Measurements from ENCODE around the gene ZNF48.
"Not testable (repeated sequence)": the region's sequence is repeated elsewhere in the genome, so short reads cannot be mapped to it uniquely, and the experiment has no call there.

Gene ZNF48

GRCh38 chr16:30378236-30379157, 16.7 kb upstream of the ZNF48 start:
- peak; percentile 99 for DNase-seq

GRCh38 chr16:30379158-30379783, 15.9 kb upstream of the ZNF48 start:
- DNase-seq = peak; percentile 34

DNA sequence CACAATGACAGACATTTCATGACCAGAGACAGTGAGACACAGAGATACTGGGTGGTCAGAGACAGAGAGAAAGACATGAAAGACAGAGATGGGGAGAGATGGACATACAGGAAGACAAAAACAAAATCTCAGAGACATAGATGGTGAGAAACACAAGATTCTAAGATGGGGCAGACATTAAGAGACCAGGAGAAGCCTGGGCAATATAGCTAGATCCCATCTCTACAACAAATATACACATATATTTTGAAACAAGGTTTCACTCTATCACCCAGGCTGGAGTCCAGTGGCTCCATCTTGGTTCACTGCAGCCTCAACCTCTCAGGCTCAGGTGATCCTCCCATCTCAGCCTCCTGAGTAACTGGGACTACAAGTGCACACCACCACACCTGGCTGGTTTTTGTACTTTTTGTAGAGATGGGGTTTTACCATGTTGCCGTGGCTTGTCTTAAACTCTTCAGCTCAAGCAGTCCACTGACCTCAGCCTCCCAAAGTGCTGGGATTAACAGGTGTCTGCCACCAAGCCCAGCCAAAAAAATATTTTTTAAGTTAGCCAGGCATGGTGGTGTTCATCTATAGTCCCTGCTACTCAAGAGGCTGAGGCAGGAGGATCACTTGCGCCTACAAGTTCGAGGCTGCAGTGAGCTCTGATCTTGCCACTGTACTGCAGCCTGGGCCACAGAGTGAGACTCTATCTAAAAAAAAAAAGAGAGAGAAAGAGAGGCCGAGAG, 15.0 kb upstream of the ZNF48 start:
- DNase-seq = no peak

DNA sequence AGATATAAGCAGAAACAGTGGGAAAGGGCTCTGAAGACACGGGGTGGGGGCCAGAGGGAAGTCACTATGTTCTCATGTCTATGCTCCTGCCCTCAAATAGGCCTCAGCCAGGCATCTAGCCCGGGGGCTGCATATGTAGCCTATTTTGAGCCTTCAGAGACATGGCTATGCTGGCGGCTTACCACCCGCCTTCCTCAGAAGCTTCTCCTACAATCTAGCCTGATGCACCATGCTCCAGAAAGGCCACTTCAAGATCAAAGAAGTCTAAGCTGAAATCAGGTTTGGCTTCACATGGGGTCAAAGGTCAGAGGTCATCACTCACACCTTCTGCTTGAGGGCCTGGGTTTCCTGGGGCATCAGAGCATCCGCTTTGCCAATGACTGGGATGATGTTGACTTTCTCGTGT, 14.4 kb upstream of the ZNF48 start:
- no peak for DNase-seq

DNA sequence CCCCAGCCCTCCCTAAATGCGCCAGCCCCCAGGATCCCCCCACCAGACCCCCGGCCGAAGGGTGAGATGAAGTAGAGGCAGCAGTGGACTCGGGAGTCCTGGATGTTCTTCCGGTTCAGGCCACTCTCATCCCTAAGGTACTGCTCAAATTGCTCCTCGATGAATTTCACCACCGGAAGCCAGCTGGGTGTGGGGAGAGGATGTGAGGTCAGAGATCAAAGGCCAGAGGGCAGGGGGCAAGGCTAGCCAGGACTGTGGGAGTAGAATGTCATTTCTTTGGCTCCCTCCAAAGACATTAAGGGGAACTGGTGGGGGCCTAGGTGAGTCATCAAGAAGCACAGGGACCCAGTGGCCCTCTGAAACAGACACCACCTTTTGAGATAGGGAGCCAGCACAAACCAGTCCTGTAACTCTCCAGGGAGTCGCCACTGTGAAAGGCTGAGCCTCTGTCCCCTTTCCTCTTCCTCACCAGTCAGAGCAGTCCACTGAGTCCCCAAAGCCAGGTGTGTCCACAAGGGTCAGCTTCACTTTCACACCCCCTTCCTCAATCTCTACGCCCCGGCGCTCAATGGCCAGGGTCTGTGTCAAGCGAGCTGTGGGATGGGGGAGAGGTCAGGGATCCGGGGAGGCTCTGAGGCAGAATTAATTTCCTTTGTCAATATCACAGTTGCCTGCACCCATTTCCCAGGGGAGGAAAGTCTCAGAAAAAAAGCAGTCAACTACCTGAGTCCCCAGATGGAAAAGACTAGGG, 13.8 kb upstream of the ZNF48 start:
- peak; percentile 36 for DNase-seq

DNA sequence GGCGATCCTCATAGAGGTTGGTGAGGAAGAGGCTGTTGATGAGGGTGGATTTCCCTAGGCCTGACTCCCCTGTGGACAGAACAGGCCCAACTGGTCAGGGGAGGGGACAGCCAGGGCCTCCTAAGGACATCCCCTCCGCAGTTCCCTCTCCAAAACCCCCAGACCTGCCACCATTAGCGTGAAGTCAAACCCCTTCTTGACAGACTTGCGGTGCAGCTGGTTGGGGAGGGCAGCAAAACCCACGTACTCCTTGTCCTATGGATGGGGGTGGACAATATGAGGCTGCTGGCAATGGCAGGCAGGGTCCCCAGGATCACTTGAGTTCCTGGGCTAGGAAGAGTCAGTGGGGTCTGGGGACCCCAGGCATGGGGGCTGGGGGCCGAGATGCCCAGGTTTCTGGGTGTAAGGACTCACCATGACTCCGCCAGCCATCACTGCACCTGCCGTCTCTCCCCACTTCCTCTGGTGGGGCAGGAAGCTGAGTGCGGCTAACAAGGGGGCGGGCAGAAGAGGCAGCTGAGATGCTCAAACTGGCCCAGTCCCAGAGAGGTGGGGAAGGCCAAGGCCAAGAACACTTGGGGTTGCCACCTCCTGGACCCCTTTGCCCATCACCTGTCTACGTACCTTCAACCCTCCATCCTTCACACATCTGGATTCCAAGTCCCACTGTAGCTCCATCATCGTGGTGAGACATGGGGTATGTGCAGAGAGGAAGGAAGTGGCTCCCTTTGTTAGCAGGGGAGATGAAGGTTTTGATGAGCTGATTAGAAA, 12.9 kb upstream of the ZNF48 start, which contains the start of gene SEPTIN1:
Gene SEPTIN1 (minus strand): TSS at position 451 of the 771 bp plus-strand sequence. CDS start 19 bp downstream, at position 432.
- DNase-seq = peak; percentile 42

GRCh38 chr16:30383521-30383920, 11.7 kb upstream of the ZNF48 start:
- DNase-seq = no peak

GRCh38 chr16:30394592-30395154, 547 bp upstream of the ZNF48 start:
- peak; percentile 55 for DNase-seq

- DNase-seq = no peak
Measured at GRCh38 chr16:30395992-30396585, 869 bp downstream of the ZNF48 start.

DNA sequence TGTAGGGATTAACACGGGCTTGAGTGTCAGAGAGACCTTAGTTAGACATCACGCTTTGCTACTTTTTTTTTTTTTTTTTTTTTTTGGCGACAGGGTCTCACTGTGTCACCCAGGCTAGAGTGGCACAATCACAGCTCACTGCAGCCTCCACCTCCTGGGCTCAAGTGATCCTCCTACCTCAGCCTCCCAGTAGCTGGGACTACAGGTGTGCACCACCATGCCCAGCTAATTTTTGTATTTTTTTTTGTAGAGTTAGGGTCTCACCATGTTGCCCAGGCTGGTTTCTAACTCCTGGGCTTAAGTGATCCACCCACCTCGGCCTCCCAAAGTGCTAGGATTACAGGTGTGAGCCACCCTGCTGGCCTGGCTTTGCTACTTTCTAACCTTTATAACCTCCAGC, 1.4 kb downstream of the ZNF48 start:
- DNase-seq = not testable (repeated sequence)

DNA sequence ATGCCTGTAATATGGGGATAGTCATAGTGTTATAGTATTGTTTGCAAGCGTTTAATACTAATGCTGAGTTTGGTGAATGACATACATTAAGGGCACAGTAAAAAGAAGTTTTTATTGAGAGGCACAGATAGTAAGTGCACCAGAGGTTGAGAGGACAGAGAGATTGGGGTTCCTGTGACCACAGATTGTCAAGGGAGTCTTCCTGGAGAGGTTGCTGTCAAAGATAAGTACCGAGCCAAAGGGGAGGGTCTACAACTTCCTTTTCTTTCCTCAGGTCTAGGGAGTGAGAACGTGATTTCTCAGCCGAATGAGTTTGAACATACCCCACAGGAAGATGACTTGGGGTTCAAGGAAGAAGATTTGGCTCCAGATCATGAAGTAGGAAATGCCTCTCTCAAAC, 1.8 kb downstream of the ZNF48 start:
- DNase-seq = no peak

DNA sequence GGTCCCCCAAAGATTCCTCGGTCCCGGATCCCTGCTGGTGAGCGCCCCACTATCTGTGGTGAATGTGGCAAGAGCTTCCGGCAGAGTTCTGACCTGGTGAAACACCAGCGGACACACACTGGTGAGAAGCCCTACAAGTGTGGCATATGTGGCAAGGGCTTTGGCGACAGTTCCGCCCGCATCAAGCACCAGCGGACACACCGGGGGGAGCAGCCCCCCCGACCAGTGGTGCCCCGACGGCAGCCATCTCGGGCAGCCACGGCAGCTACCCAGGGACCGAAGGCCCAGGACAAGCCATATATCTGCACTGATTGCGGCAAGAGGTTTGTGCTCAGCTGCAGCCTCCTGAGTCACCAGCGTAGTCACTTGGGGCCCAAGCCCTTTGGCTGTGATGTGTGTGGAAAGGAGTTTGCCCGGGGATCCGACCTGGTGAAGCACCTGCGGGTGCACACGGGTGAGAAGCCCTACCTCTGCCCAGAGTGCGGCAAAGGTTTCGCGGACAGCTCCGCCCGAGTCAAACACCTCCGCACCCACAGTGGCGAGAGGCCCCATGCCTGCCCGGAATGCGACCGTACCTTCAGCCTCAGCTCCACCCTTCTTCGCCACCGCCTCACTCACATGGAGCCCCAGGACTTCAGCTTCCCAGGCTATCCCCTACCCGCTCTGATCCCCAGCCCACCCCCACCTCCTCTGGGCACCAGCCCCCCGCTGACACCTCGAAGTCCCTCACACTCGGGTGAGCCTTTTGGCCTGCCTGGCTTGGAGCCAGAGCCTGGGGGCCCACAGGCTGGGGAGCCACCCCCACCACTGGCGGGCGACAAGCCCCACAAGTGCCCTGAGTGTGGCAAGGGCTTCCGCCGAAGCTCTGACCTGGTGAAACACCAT, 2.8 kb downstream of the ZNF48 start:
- DNase-seq = no peak

- DNase-seq = no peak
Measured at GRCh38 chr16:30398661-30399434, 3.6 kb downstream of the ZNF48 start.

DNA sequence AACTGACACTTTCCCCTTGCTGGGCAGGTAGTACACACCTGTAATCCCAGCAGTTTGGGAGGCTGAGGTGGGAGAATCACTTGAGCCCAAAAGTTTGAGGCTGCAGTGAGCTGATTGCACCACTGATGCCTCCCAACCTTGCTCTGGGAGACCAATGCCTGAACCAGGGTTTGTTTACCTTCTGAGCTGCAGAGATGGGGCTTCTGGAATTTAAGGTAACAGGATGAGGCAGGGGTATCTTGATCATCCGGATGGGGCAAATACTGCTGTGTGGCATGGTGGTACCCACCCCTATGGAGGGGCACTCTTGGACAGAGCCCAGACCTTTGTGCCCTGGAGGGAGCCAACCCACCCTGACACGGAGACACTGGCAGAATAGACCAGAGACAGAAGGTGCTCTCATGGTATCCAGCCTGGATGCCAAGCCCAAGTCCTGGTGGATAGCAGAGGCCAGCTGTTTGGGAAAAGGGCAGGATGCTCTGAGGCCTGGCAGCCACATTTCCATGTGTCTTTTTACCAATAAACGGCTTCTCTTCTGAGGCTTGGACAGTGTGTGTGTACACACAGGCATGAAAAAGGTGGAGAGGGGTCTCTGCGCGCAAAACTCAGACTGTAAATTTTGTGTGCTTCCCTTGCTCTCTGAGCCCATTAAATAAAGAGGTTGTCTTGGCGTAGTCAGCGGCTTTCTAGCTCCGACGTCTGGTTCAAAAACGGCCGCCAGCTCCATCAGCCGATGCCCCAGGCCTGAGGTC, 4.4 kb downstream of the ZNF48 start:
- DNase-seq = peak; percentile 71

DNA sequence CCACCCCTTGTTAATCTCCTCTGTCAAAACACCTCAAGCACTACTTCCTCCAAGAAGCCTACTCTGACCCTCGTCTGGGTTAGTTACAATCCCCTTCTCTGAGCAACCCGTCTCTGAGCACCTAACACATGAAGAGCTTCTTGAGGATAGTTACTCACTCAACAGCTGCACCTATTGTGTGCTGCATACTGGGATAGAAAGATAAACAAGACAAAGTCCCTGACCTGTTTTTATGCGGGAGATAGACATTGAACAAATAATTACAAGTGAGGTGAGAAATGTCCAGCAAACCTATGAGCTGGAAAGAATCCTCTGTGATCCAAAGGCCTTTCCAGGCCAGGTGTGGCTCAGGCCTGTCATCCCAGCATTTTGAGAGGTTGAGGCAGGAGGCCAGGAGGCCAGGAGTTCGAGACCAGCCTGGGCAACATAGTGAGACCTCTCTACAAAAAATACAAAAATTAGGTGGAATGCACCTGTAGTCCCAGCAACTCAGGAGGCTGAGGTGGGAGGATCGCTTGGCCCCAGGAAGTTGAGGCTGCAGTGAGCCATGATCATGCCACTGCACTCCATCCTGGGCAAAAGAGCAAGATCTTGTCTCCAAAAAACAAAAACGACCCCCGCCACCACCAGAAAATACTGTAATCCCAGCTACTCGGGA, 6.7 kb downstream of the ZNF48 start:
- peak; percentile 96 for DNase-seq

DNA sequence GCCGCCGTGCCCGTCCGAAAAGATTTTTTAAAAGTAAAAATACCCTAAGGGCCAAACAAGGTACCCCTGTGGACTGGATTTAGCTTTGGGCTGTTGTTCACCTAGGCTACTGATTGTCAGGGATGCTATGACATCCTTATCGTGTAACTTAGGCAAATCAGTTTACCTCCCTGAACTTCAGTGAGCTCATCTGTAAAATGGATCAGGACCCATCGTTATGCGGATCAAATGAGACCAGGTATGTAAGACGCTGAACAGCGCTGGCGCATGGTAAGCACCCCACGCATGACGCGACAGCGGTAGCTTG, 11.5 kb downstream of the ZNF48 start:
- no peak for DNase-seq

- peak; percentile 96 for DNase-seq
Measured at GRCh38 chr16:30407102-30407803, 12.0 kb downstream of the ZNF48 start, which contains the start of gene ZNF771. Gene ZNF771, plus strand, starts transcription at chr16:30407606. Its CDS starts 448 bp downstream, at chr16:30408054.
